ENCODE results near the gene NPL. TPM values are rescaled to one million over a fixed set of nuclear protein-coding genes. Genes with fewer than 3 reads are reported as not detected.

NPL gene
- total RNA-seq, 1 donor from 2014 or later, result 44.5 TPM

GRCh38 chr1:182839209-182840066 lies 49.9 kb downstream of the NPL start, which contains the start of gene DHX9:
Gene DHX9, plus strand, starts transcription at chr1:182839347. Its CDS starts 3,220 bp downstream, at chr1:182842567.
- Histone ChIP-seq H3K27ac (peak within 1 kb of the TSS; percentile 87), H3K36me3 (peaks cover 19% of the 10 kb centered on the region), H3K4me3 (peak within 1 kb of the TSS; percentile 67), H3K4me1 (peaks cover 37% of the 10 kb centered on the region), H3K27me3 (no peaks in the 10 kb centered on the region), H3K9me3 (no peaks in the 10 kb centered on the region)
- intact Hi-C loops (cut with DNase I), result no loop called here
- TF ChIP-seq CTCF (IDR thresholded peaks at IDR 0.05), result peak; percentile 31
- ATAC-seq (peak; percentile 96), DNase-seq (peak; percentile 96)

GRCh38 chr1:182841368-182841988 lies 51.9 kb downstream of the NPL start:
- no peak for ATAC-seq
- intact Hi-C loops (cut with DNase I), result no loop called here
- Histone ChIP-seq H3K4me1 (peaks cover 40% of the 10 kb centered on the region), H3K4me3 (peak overlapping the region; percentile 67), H3K27ac (no peak overlapping the region), H3K36me3 (peaks cover 39% of the 10 kb centered on the region), H3K27me3 (no peaks in the 10 kb centered on the region), H3K9me3 (no peaks in the 10 kb centered on the region)
- no peak for DNase-seq
- TF ChIP-seq CTCF (IDR thresholded peaks at IDR 0.05), result no peak

GRCh38 chr1:182842265-182842664 lies 52.7 kb downstream of the NPL start:
- no peak for TF ChIP-seq CTCF (IDR thresholded peaks at IDR 0.05)
- Histone ChIP-seq H3K36me3 (peaks cover 47% of the 10 kb centered on the region), H3K4me1 (peaks cover 40% of the 10 kb centered on the region), H3K27ac (no peak overlapping the region), H3K27me3 (no peaks in the 10 kb centered on the region), H3K9me3 (no peaks in the 10 kb centered on the region), H3K4me3 (no peak overlapping the region)
- ATAC-seq (no peak), DNase-seq (no peak)
- intact Hi-C loops (cut with DNase I), result no loop called here

GRCh38 chr1:182845379-182845778 lies 55.8 kb downstream of the NPL start:
- Histone ChIP-seq H3K4me3 (no peak overlapping the region), H3K4me1 (peaks cover 39% of the 10 kb centered on the region), H3K36me3 (peaks cover 78% of the 10 kb centered on the region), H3K9me3 (no peaks in the 10 kb centered on the region), H3K27me3 (no peaks in the 10 kb centered on the region), H3K27ac (no peak overlapping the region)
- no peak for ATAC-seq
- no peak for TF ChIP-seq CTCF (IDR thresholded peaks at IDR 0.05)
- DNase-seq, result no peak
- intact Hi-C loops (cut with DNase I), result no loop called here

GRCh38 chr1:182845894-182846293 lies 56.3 kb downstream of the NPL start:
- ATAC-seq, result no peak
- H3K4me3 ChIP-seq, result no peak overlapping the region
- no peak overlapping the region for H3K27ac ChIP-seq
- DNase-seq, result no peak
- no peaks in the 10 kb centered on the region for H3K27me3 ChIP-seq
- peaks cover 83% of the 10 kb centered on the region for H3K36me3 ChIP-seq
- TF ChIP-seq CTCF (IDR thresholded peaks at IDR 0.05), result no peak
- peaks cover 34% of the 10 kb centered on the region for H3K4me1 ChIP-seq
- H3K9me3 ChIP-seq, result no peaks in the 10 kb centered on the region
- intact Hi-C loops (cut with DNase I), result no loop called here

Data from upper lobe of right lung (tissue), 1 donor.